ENCODE results near the gene SNX1.

DNA sequence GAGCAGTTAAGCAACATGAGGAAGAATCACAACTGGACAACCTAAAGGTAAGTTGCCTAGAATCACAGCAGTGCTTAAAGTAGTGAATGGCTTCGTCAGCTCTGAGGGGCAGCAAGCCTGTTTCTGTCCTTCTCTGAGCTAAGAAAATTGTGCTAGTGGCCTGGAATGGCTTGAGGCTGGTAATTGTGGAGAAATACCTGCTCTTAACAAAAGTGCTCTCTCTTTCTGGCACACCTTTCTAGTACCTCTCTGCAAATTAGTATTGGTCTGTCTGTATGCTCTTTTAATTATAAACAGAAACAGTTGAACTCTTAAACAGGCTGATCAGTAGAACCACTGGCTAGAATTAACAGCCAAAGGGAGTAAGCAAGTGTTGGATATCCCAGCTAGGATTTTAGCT lies 11.6 kb downstream of the SNX1 start:
- TF ChIP-seq ZNF416 (tag by site-specific recombination; IDR thresholded peaks at IDR 0.05): no peak
- TF ChIP-seq, protein P1, sequence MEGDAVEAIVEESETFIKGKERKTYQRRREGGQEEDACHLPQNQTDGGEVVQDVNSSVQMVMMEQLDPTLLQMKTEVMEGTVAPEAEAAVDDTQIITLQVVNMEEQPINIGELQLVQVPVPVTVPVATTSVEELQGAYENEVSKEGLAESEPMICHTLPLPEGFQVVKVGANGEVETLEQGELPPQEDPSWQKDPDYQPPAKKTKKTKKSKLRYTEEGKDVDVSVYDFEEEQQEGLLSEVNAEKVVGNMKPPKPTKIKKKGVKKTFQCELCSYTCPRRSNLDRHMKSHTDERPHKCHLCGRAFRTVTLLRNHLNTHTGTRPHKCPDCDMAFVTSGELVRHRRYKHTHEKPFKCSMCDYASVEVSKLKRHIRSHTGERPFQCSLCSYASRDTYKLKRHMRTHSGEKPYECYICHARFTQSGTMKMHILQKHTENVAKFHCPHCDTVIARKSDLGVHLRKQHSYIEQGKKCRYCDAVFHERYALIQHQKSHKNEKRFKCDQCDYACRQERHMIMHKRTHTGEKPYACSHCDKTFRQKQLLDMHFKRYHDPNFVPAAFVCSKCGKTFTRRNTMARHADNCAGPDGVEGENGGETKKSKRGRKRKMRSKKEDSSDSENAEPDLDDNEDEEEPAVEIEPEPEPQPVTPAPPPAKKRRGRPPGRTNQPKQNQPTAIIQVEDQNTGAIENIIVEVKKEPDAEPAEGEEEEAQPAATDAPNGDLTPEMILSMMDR (tag by site-specific recombination; IDR thresholded peaks at IDR 0.05): no peak
- no peak for TF ChIP-seq ZBTB44 (tag by site-specific recombination; IDR thresholded peaks at IDR 0.05)
- TF ChIP-seq ZNF843 (tag by site-specific recombination; IDR thresholded peaks at IDR 0.05): no peak
- TF ChIP-seq SETDB1 (IDR thresholded peaks at IDR 0.05; ENCODE audit: insufficient read length, low read length): no peak
- TF ChIP-seq ZNF140 (tag by site-specific recombination; IDR thresholded peaks at IDR 0.05): no peak

All from HEK293 (cell line).